T-helper 22 cell (primary cell): ENCODE data around the gene FBXO38.
"Not testable (repeated sequence)": the region's sequence is repeated elsewhere in the genome, so short reads cannot be mapped to it uniquely, and the experiment has no call there.

Source experiments
- DNase-seq: peaks from one replicate; pipeline ENCODE4 v3.0.0-alpha.2; 2020; ENCODE audit warnings: low read depth

The FBXO38 gene

DNA sequence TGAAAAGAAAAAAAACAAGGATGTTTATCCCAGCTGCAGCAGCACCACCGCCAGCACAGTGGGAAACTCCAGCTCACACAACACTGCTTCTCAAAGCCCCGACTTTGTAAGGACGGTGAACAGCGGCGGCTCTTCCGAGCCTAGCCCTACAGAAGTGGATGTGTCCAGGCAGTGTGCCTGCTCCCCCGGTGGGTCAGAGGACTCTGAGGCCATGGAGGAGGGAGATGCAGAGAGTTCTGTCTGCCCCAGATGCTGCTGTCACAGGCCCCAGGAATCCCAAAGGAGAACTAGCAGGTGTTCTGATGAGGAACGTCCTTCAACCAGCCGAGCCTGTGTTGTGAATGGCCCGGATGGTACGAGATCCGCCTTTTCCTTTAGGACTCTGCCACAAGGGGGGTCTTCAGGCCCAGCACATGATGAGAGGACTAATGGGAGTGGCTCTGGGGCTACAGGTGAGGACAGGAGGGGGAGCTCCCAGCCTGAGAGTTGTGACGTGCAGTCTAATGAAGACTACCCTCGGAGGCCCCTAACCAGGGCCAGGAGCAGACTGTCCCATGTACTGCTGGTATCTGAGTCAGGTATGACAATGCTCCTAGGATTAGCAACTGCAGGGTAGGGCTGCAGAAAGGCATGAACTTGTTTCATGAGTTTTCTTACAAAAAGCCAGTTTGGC, 43.7 kb downstream of the FBXO38 start:
- DNase-seq, result no peak

DNA sequence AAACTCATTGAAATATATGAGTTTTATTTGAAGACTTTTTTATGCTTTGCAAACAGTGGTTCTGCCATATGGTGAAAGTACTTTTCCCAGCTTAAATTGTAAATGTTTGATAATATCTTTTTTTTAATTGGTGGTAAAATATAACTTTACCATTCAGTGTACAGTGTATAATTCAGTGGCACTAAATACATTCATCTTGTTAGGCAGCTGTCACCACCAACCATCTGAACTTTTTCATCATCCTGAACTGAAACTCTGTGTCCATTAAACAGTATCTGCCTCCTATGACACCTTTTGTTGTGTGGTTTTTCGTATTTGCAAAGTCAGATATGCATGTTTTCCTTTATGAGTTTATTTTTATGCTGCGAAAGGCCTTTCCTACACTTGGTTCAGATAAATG, 45.1 kb downstream of the FBXO38 start:
- DNase-seq, result no peak

- DNase-seq, result no peak
Measured at GRCh38 chr5:148433826-148434225, 50.1 kb downstream of the FBXO38 start.

DNA sequence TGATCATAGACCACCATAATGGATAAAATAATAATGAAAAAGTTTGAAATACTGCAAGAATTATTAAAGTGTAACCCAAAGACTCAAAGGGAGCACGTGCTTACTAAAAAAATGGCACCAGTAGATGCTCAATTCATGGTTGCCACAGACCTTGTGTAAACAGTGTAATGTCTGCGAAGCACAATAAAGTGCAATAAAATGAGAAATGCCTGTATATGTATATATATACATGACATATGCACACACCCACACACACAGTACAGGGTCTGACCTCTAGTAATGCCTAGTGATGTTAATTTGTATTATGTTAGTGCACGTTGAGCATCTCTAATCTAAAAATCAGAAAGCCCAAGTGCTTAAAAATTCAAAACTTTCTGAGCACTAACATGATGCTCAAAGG, 52.3 kb downstream of the FBXO38 start:
- DNase-seq, result no peak

GRCh38 chr5:148437249-148437648, 53.5 kb downstream of the FBXO38 start:
- no peak for DNase-seq

- DNase-seq, result no peak
Measured at GRCh38 chr5:148438933-148439332, 55.2 kb downstream of the FBXO38 start.

DNA sequence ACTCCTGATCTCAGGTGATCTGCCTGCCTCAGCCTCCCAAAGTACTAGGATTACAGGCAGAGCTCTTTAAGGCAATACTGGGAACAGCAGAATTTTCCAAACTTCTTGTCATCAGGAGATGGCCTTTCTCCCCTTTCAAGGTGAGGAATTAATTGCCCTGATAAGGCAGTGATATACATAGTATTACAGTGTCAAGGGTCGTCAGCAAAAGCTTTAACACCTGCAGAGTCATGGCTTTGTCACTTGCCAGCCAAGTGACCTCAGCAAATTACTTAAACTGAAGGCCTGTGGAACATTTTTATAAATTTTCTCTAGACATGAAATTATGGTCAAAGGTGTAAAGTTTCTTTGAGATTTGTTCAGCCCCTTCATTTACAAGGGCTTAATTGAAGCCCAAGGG, 59.5 kb downstream of the FBXO38 start:
- no peak for DNase-seq

DNA sequence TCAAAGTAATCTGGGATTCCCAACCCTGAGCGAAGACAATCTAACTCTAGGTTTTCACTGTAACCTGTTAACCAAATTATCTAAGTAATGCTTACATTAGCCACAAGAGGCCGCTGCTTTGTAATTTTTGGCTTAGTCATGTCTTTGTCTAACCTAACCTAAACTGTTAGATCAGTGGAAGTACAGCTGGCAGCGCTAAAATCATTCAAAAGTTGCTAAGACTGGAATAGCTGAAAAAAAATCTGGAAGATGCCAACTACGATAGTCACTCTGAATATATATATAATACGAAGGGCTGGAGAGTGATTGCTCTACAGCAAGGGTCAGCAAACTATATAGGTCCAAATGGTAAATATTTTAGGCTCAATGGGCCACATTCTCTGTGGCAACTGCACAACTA, 60.2 kb downstream of the FBXO38 start:
- no peak for DNase-seq

- no peak for DNase-seq
Measured at GRCh38 chr5:148445578-148445977, 61.8 kb downstream of the FBXO38 start.

GRCh38 chr5:148446611-148447010, 62.9 kb downstream of the FBXO38 start:
- no peak for DNase-seq

DNA sequence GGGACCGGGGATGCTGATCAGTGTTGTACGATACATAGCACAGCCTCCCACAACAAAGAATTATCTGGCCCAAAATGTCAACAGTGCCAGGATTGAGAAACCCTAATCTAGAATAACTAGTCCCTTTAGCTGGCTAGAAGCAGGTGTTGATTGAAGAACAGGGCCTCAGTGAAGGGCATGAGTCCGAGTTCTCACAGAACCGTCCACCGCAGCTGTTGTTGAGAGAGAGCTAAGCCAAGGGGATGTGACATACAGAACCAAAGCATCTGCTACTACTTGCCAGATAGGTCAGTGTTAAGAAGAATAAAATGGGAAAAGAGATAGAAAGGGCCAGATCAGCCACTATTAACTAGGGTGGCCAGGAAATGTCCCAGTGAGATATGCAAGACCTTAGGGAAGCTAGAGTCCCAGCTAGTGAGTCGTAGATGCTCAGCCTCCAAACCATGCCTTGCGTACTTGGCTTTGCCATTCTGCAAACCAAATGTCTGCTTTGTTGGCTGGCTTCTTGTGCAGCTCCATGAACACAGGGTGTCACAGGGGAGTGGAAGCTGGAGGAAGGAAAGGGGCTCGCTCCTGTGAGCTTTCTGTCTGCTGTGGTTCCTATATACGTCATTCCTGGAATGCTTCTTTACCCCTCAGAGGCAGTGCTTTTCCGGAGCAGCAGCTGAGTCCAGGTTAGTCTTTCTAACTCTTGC, 68.9 kb downstream of the FBXO38 start:
- DNase-seq, result no peak

DNA sequence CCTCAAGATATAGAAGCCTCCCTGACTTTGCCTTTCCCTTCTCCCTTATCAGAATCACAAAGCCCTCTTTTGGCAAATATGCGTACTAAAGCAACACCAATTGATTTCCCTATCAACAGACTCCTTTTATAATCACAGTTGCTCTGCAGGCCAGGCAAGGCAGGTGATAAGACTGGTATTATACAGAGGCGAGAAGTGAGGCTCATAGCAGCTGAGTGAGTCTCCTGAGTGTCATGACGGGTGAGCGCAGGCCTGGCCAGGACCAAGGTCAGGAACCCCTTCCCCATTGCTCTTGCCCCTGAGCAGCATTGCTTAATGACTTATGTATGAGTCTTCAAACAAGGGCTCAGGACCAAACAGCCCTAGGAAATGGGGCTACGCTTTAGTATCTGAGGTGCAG, 70.8 kb downstream of the FBXO38 start:
- no peak for DNase-seq

DNA sequence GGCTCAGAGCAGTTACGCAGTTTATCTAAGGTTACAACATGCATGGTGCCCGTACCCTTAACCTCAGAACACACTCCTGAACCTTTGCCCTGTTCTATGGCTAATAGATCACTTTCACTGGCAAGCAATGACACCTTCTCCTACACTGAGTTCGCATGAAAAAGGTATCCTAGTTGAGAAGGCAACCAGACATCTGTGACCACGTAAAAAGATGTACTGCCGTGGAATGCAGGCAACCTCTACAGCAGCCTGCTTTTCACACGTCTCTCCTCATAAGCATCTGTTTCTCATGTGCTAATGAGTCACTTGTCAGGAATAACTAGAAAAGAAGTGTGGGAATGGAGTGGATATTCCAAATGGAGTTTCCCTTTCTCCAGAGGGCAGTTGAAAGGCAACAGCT, 71.4 kb downstream of the FBXO38 start:
- no peak for DNase-seq

DNA sequence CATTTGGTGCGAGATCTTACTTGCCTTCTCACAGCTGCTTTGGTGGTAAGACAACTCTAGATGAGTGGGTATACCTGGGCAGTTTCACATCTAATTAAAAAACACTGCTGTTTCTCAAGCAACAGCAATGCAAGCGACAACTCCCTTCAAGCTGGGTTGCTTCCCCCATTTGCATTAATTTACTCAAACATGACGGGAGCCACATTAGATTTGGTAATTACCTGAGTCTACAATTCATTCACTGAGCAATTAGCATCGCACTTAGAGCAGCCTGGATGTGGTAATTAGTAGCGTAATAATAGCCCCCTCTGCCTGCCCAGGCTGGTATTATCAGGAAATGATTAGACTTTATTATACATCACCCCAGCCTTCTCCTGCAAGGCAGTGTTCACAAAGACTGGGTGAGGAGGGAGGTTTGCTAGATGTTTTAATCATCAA, 73.4 kb downstream of the FBXO38 start:
- DNase-seq, result no peak

GRCh38 chr5:148458036-148458888, 74.5 kb downstream of the FBXO38 start:
- DNase-seq, result no peak

- DNase-seq, result no peak
Measured at GRCh38 chr5:148459669-148460068, 75.9 kb downstream of the FBXO38 start.

- DNase-seq, result no peak
Measured at GRCh38 chr5:148465381-148466235, 81.8 kb downstream of the FBXO38 start.

- no peak for DNase-seq
Measured at GRCh38 chr5:148466236-148466580, 82.5 kb downstream of the FBXO38 start.

DNA sequence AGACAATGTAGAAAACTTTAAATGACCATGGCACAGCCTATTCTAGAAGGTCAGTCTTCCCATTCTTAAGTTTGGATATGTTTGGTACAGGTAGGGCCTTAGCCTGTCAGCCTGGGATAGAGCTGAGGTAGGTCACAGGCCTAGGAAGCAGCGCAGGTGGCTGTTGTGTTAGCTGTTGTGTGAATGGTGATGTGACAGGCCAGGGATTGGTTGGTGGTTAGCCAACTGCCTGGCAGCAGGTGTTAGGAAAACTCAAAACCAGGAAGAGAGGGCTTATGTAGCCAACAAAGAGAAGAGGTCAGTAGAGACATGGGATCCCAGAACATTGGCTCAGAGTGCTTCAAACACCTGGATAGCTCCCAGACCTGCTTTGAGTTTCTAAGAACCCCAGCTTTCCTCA, 84.2 kb downstream of the FBXO38 start:
- no peak for DNase-seq

- not testable (repeated sequence) for DNase-seq
Measured at GRCh38 chr5:148468746-148469145, 85.0 kb downstream of the FBXO38 start.

DNA sequence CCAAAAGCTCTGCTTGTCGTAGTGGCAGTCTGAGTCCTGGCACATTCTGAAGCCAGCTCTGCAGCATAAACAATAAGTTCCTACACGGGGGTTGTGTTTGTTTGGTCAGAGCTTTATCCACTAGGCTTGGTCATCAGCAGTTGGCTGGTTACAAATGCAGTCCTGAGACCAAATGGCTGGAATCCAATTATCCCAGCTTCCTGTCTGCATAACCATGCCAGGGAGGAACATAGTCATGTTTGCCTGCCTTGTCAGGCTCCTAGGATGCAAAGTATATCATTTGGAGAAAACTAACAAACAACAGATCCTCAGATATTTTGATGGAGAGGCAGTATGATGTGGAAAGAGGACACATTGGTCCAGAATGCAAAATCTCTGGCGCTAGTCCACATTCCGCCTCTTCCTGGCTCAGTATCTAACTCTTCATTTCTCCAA, 85.8 kb downstream of the FBXO38 start:
- DNase-seq, result no peak

DNA sequence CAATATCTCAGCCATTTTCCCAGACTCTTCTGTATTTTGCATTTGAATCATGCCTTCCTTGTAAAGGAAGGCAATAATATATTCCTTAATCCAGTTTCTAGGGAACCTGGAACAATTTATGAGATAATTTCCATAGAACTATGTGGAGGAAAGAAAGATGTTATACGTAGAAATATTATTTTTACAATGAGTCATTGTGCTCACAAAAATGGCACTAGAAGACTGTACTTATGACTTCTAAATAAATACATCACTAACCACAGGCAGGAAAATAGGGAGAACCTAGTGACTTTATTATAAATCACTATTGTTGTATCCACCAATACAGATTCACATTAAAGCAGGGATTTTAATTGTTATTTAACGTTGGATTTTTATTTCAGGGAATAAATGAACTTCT, 87.6 kb downstream of the FBXO38 start:
- no peak for DNase-seq
